GM21737 (cell line): ENCODE data around the gene MTERF4.

Experiments
- ATAC-seq: cut with Tn5 transposase; IDR thresholded peaks from one replicate; pipeline ENCODE4 v1.9.1; 2021; ENCODE audit warnings: mild to moderate bottlenecking, moderate library complexity; ENCODE audit not compliant: unreplicated experiment

Gene MTERF4, protein sequence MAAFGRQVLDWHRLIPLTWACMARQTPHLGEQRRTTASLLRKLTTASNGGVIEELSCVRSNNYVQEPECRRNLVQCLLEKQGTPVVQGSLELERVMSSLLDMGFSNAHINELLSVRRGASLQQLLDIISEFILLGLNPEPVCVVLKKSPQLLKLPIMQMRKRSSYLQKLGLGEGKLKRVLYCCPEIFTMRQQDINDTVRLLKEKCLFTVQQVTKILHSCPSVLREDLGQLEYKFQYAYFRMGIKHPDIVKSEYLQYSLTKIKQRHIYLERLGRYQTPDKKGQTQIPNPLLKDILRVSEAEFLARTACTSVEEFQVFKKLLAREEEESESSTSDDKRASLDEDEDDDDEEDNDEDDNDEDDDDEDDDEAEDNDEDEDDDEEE

DNA sequence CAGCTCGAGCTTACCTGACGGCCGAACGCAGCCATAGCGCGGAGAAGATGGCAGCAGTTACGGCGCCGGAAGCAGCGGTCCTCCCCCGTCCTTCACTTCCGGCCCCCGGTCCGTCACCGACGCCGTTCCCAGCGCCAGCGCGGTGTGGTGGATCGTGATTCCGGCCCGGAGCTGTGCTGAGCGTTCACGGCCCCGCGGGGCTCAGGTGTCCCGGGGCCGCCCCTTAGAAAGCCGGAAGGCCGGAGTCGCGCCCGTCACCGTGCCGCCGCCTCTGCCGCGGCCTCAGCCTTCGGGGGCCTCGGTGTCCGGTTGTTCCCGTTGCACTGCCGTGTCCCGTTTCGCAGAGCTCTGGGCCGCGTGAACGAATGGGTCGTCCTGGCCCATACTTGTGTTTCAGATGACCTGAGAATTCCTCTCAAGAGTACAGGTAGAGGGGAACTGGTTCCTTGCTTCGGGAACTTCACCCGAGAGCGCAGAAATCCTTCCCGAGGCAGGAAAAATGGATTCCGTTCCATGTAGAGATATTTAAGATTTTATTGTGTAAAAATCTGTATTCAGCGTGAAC is at the start of gene MTERF4:
MTERF4 (minus strand) TSS at position 49 of the 565 bp plus-strand sequence; CDS start at position 35, 14 bp downstream.
- ATAC-seq: peak; percentile 83

- ATAC-seq: no peak
Measured at GRCh38 chr2:241150660-241151530, 48.8 kb upstream of the MTERF4 start.

DNA sequence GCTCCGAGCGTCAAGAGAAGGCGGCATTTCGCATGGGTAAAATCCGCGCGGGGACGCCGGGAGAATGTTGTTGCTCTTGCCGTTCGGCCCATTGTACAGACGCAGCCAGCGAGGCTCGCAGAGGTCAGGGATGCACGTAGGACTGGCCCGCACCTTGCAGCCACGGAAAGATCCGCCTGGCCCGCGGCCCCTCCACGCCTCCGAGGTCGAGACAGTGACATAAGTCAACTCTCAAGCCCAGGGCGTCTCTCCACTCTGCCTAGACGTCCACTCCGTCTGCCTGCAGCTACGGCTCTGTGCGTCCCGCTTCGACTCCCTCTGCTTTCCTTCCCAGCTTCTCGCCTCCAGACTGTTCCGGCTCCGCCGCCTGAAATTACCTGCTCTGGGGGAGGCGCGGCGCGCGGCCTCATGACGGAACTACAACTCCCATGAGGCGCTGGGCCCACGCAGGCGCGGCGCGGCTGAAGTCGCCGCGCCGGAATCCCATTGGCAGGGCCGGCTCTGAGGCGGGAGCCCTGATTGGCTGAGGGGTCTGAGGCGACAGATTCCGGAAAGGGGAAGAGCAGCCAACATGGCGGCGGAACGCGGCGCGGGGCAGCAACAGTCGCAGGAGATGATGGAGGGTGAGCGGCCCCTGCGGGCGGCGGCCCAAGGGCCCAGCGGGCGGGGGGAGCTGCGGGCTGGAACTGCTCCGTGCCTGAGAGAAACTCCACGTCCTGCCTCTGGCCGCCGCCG is 48.0 kb upstream of the MTERF4 start, which contains the start of gene PPP1R7:
PPP1R7 (plus strand) TSS at position 543 of the 735 bp plus-strand sequence; CDS start at position 572, 29 bp downstream.
- ATAC-seq: peak; percentile 77

- ATAC-seq: peak; percentile 13
Measured at GRCh38 chr2:241149675-241149924, 47.5 kb upstream of the MTERF4 start.

- peak; percentile 65 for ATAC-seq
Measured at GRCh38 chr2:241148891-241149674, 47.0 kb upstream of the MTERF4 start, which contains the start of gene PASK. Gene PASK (minus strand): TSS chr2:241149472. CDS start chr2:241143032, 6,440 bp downstream.

GRCh38 chr2:241148239-241148638 is 46.2 kb upstream of the MTERF4 start:
- no peak for ATAC-seq

DNA sequence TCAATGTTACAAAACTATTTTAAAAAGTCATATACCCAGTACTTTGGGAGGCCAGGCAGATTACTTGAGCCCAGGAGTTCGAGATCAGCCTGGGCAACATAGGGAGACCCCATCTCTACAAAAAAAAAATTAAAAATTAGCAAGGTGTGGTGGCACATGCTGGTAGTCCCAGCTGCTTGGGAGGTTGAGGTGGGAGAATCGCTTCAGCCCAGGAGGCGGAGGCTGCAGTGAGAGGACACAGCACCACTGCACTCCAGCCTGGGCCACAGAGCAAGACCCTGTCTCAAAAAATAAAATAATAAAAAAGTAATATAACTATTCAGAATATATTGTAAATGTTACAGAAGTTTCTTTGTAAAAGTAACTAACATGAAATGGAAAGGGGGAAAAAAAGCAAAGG is 45.2 kb upstream of the MTERF4 start:
- no peak for ATAC-seq

DNA sequence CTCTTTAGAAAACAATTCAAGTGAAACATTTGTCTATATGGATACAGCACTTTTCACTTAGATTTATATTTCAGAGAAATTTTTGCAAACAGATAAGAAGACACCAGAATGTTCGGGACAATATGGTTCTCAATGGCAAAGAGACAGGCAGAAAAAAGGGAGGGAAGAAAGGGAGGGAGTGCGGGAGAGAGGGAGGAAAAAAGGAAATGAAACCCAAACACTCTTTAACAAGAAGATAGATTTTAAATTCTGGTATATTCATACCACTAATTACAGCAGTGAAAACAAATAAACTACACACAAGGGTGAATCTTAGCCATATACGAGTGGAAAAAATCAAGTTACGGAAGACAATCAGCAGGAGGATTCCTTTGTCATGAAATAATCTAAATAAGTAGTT is 44.2 kb upstream of the MTERF4 start:
- ATAC-seq: no peak

DNA sequence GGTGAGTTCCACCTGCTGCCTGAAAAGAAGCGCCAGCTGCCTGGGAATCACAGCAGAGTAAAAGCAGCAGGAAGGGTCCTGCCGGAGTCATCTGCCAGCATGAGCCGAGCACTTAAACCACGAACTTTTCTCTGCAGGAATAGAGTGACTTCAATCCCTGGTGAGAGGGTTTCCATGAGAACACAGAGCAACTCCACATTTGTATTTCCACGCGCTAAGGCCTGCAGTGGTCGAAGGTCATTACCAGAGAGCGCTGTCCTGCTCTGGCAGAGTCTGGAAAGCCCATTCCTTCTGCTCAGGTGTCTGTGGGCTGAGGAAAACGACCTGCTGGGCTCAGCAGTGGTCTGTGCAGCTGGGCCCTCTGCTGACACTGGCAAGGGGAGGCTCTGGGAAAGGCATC is 40.5 kb upstream of the MTERF4 start:
- ATAC-seq: no peak

DNA sequence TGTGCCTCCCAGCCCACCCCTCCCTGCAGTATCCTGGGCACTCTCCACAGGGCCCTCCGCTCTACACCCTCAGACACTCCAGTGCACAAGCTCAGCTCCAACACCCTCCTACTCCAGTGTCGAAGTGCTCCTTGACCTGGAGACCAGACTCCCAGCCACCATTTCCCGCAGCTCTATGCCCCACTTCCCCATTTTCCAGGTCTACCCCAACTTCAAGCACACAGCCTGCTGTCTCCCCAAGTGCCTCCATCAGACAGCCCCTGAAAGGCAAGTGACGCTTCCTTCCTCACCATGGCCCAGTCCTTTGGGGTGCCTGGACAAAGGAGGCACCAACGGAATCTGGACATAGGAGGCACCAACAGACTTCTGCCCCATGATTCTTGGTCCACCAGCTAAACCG is 40.0 kb upstream of the MTERF4 start:
- no peak for ATAC-seq

DNA sequence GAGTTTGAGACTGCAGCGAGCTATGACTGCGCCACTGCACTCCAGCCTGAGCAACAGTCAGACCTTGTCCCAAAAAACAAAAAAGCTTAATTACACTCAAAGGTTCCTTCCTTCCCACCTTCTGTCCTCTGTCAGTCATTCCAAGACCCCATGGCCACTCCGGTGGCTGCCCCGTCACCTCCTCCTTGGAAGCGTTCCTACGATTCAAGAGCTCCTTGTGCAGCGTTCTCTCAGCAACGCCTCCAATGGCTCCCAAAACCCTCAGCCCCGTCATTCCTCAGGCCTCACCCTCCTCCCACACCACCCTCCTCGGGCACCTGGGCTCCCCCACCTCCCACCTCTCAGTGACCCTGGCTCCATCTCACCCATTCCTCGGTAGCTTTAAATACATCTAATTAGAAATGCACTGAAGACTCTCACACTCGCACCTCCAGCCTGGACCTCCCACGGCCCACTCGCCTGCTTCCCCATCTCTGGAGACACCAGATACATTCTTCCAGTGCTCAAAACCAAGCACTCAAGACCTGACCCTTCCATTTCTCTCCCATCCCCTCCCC is 39.2 kb upstream of the MTERF4 start:
- ATAC-seq: no peak

DNA sequence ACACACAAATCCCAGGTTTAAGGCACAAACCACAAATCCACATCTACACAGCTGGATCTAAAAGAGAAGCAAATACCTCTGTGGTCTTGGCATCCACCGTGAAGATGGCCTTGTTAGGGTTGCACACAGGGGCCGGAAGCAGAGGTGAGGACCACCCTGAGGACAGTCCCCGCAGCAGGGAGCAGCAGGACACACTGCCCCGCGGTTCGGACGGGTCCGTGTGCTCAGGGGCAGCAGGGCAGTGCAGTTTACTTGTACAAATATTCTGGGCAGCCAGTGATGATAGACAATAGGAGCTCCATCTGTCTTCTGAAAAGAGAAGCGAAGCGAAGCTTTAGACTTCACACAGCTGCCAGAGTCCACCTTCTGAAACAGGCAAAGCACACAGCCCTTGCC is 38.4 kb upstream of the MTERF4 start:
- no peak for ATAC-seq

DNA sequence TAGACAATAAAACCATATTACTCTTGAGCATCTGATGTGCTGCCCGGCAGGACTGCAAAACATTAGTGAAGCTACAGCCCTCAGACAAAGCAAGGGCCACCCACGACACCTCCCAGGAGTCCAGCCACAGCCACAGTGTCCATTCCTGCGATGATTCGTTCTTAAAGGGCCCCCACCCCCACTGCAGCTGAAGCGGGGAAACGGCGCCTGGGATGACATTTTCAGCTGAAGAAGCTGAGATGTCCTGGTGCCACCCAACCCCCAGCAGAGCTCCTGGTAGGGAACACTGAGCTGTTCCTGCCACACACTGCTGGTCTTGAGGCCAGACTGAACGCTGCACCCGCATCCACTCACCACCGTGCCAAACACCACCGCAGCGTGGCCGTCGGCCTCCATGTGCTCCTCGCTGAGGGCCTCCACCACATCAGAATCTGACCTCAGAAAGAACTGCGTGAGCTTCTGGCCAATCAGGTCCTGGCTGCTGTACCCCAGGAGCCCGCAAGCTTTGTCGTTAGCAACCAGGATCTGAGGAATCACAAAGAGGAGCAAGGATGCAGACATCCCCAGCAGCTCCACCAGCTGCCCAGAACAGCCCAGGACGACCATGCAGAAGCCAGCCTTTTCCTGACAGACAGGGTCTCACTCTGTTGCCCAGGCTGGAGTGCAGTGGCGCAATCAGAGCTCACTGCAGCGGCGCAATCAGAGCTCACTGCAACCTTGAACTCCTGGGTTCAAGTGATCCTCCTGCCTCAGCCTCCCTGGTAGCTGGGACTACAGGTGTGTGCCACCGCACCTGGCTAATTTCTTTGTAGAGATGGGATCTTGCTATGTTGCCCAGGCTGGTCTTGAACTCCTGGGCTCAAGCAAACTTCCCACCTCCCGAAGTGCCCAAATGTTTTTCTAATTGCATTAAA is 37.7 kb upstream of the MTERF4 start:
- no peak for ATAC-seq

DNA sequence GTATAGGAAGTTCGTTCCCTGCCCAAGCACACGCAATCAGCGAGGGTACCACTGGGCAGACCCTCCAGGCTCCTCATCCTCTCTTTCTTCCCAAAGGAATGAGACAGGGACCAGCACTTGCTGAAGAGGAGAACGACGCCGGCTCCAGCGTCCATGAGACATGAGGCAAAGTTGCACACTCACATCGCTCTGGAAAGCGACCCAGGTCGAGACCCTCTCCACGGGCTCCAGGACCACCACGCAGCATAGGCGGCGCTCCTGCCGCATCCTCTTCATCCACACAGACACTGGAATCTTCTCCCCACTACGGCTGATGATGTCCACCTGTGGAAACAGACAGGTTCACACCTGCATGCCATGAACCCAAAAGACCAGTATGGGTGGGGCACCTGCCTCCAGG is 36.4 kb upstream of the MTERF4 start:
- ATAC-seq: no peak

DNA sequence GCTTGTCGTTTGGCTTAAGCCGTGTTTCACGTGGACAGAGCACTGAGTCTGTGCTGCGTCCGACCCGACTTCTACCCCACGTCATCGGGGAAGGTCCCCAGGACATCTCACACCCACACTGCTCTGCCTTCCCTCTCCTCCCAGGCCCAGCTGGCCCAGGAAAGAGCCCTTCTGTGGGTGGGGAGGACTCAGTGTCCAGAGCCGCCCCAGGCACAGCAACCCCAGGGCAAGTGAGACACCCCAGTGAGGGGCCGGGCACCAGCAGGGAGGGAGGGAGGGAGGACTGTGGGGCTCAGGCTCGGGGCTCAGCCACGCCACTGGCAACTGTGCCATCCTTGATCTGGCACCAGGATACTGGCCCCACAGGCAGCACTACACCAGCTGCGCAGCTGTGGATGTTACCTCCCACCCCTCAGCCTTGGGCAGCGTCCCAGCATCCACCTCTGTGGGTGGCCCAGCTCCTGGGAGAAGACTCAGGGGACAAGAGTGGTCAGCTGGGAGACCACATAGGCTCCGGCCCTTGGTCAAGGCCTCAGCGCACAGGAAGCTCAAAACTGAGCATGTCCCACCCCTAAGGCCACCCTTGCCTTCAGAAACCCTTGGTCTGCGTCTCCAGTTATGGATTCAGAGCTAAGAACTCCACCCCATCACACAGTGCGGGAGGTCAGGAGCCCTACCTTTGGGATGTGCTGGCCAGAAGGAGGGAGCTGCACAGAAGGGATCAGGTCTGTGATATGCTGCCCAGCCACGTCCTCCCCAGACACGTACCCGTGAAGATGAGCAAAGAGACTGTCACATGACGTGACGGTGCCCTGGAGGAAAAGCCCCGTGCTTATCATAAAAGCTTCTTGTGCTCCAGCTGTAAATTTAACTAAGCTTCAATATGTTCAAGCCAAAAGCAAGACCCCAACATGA is 35.4 kb upstream of the MTERF4 start:
- ATAC-seq: no peak

- ATAC-seq: no peak
Measured at GRCh38 chr2:241136661-241137260, 34.7 kb upstream of the MTERF4 start.

GRCh38 chr2:241136191-241136590 is 34.1 kb upstream of the MTERF4 start:
- ATAC-seq: no peak
